Tibial nerve (tissue), 4 donors: Measurements from ENCODE around the gene MIF4GD.

Source experiments
- CTCF ChIP-seq, 5 experiments: fragments of 200-600 bp in 3 of 5; fragments of 450-650 bp in 2 of 5; sonication (generic) in 3 of 5; IDR thresholded peaks; one replicate each; pipeline ENCODE4 v1.5.1; 2016 to 2019; ENCODE audit warnings: antibody characterized with exemption in 5 of 5, mild to moderate bottlenecking in 3 of 5, moderate library complexity in 2 of 5
- EP300 ChIP-seq, 2 donors: sonication (generic); formaldehyde crosslinking; IDR thresholded peaks; one replicate each; pipeline ENCODE4 v1.6.1; 2017; ENCODE audit warnings: antibody characterized with exemption in 2 of 2, mild to moderate bottlenecking in 1 of 2

DNA sequence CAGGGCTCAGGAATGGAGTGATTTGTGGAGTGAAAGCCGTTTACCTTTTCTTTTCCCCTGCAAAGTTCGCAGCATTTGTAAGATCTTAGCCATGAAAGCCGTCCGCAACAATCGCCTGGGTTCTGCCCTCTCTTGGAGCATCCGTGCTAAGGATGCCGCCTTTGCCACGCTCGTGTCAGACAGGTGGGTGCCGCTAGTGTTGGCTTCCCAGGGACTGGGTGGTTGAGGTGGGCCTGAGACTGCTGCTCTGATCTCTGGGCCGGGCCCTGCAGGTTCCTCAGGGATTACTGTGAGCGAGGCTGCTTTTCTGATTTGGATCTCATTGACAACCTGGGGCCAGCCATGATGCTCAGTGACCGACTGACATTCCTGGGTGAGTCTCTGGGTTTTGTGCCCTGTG, 38.2 kb downstream of the MIF4GD start:
- TF ChIP-seq CTCF (IDR thresholded peaks at IDR 0.05) (no peak), EP300 (IDR thresholded peaks at IDR 0.05) (no peak)
